Hepatocyte (in vitro differentiated cells): Measurements from ENCODE around the gene HORMAD2. TPM values are rescaled to one million over a fixed set of nuclear protein-coding genes. Genes with fewer than 3 reads are reported as not detected.
A peak's percentile ranks its signal among the peaks of the same experiment; 100 is the strongest.

Experiments
- DNase-seq: peaks from one replicate; pipeline ENCODE4 v3.0.0-alpha.2; 2016; ENCODE audit warnings: low spot score
- H2AFZ ChIP-seq: fragments of 200-600 bp; sonication (generic); 2 replicates; pipeline ENCODE4 v1.6.0; 2016; ENCODE audit warnings: antibody characterized with exemption, mild to moderate bottlenecking
- H3K27ac ChIP-seq: fragments of 200-600 bp; sonication (generic); 2 replicates; pipeline ENCODE4 v1.5.1; 2016; ENCODE audit warnings: mild to moderate bottlenecking
- H3K27me3 ChIP-seq: fragments of 200-600 bp; sonication (generic); 2 replicates; pipeline ENCODE4 v1.6.1; 2016
- H3K36me3 ChIP-seq: fragments of 200-600 bp; sonication (generic); replicated peaks from 2 replicates; pipeline ENCODE4 v1.5.1; 2016; ENCODE audit warnings: low read depth; ENCODE audit not compliant: insufficient read depth
- H3K4me1 ChIP-seq: fragments of 200-600 bp; sonication (generic); 2 replicates; pipeline ENCODE4 v1.5.1; 2016; ENCODE audit warnings: mild to moderate bottlenecking, moderate library complexity; ENCODE audit not compliant: insufficient read depth
- H3K4me2 ChIP-seq: fragments of 200-600 bp; sonication (generic); 2 replicates; pipeline ENCODE4 v1.6.0; 2016
- H3K4me3 ChIP-seq: fragments of 200-600 bp; sonication (generic); 2 replicates; pipeline ENCODE4 v1.5.1; 2016; ENCODE audit warnings: mild to moderate bottlenecking
- H3K79me2 ChIP-seq: fragments of 200-600 bp; sonication (generic); 2 replicates; pipeline ENCODE4 v1.6.0; 2017; ENCODE audit warnings: mild to moderate bottlenecking
- H3K9me2 ChIP-seq: fragments of 200-600 bp; sonication (generic); replicated peaks from 2 replicates; pipeline ENCODE4 v1.6.0; 2017; ENCODE audit warnings: mild to moderate bottlenecking; ENCODE audit not compliant: insufficient read depth
- H3K9me3 ChIP-seq: fragments of 200-600 bp; sonication (generic); 2 replicates; pipeline ENCODE4 v1.5.1; 2016; ENCODE audit warnings: low read depth, mild to moderate bottlenecking
- H4K20me1 ChIP-seq: fragments of 200-600 bp; sonication (generic); 2 replicates; pipeline ENCODE4 v1.6.0; 2016; ENCODE audit warnings: mild to moderate bottlenecking; ENCODE audit not compliant: insufficient read depth, poor library complexity, severe bottlenecking
- EZH2 ChIP-seq: fragments of 200-600 bp; sonication (generic); IDR thresholded peaks from 2 replicates; pipeline ENCODE4 v1.6.1; 2016; ENCODE audit warnings: antibody characterized with exemption, mild to moderate bottlenecking, borderline replicate concordance
- EZH2phosphoT487 ChIP-seq: fragments of 200-600 bp; sonication (generic); IDR thresholded peaks from one replicate; pipeline ENCODE4 v1.6.1; 2018; ENCODE audit warnings: antibody characterized with exemption, mild to moderate bottlenecking, low read depth, moderate library complexity; ENCODE audit not compliant: unreplicated experiment, severe bottlenecking
- WGBS: methylation state at CpG from one replicate; pipeline ENCODE4 v1.1.6; 2016; ENCODE audit warnings: low lambda C conversion rate; ENCODE audit errors: missing lambda C conversion rate; 5-methylcytosine and 5-hydroxymethylcytosine counted together
- polyA plus RNA-seq: library from polyadenylated mRNA; unstranded; fragments of >200 nt; fragmentation: Nextera tagmentation; extraction: Ambion mirVana; gene quantifications from 2 replicates; pipeline ENCODE4 v1.2.1, GENCODE V29; 2016
- total RNA-seq: library from RNA; depleted of rRNA; stranded (reverse); fragments of >200 nt; gene quantifications from 2 replicates; pipeline ENCODE4 v1.2.3, GENCODE V29; 2014
- TF ChIP-seq, protein P1 (sequence below): fragments of 200-600 bp; sonication (generic); IDR thresholded peaks from 2 replicates; pipeline ENCODE4 v1.5.1; 2016; ENCODE audit warnings: antibody characterized with exemption, mild to moderate bottlenecking; ENCODE audit not compliant: poor library complexity

The HORMAD2 gene
- total and polyA plus RNA-seq, 2 experiments from 2014 or later = not detected

DNA sequence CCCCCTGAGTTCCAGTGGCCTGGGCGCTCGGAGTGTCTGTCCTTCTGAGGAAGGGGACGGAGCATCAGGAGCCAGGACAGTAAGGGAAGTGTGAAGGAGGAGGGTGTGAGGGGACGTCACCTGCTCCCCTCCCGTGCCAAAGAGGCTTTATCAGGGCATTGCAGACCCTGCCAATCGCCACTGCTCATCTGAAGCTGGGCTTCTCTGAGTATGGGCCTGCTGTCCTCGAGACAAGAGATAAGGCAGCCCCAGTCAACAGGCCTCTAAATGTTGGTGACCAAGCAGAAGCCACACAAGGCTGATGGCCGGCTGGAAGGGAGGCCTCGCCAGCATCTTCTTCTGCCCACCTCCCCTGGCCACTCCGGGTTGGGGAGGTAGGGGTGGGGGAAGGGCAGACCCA lies 136.4 kb downstream of the HORMAD2 start:
- H3K9me3 ChIP-seq = no peaks in the 10 kb centered on the region
- no peaks in the 10 kb centered on the region for H3K27me3 ChIP-seq
- no peaks in the 10 kb centered on the region for H3K9me2 ChIP-seq
- H3K4me2 ChIP-seq = no peak overlapping the region
- H4K20me1 ChIP-seq = no peaks in the 10 kb centered on the region
- H3K4me1 ChIP-seq = peaks cover 26% of the 10 kb centered on the region
- TF ChIP-seq EZH2phosphoT487 = no peak
- TF ChIP-seq, protein P1, sequence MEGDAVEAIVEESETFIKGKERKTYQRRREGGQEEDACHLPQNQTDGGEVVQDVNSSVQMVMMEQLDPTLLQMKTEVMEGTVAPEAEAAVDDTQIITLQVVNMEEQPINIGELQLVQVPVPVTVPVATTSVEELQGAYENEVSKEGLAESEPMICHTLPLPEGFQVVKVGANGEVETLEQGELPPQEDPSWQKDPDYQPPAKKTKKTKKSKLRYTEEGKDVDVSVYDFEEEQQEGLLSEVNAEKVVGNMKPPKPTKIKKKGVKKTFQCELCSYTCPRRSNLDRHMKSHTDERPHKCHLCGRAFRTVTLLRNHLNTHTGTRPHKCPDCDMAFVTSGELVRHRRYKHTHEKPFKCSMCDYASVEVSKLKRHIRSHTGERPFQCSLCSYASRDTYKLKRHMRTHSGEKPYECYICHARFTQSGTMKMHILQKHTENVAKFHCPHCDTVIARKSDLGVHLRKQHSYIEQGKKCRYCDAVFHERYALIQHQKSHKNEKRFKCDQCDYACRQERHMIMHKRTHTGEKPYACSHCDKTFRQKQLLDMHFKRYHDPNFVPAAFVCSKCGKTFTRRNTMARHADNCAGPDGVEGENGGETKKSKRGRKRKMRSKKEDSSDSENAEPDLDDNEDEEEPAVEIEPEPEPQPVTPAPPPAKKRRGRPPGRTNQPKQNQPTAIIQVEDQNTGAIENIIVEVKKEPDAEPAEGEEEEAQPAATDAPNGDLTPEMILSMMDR = no peak
- no peak for TF ChIP-seq EZH2
- no peak overlapping the region for H3K4me3 ChIP-seq
- H3K79me2 ChIP-seq = no peaks in the 10 kb centered on the region
- no peak overlapping the region for H3K27ac ChIP-seq
- no peak overlapping the region for H2AFZ ChIP-seq
- 84% methylated on average over 10 of the region's 10 CpGs for WGBS
- DNase-seq = no peak
- H3K36me3 ChIP-seq = no peaks in the 10 kb centered on the region

DNA sequence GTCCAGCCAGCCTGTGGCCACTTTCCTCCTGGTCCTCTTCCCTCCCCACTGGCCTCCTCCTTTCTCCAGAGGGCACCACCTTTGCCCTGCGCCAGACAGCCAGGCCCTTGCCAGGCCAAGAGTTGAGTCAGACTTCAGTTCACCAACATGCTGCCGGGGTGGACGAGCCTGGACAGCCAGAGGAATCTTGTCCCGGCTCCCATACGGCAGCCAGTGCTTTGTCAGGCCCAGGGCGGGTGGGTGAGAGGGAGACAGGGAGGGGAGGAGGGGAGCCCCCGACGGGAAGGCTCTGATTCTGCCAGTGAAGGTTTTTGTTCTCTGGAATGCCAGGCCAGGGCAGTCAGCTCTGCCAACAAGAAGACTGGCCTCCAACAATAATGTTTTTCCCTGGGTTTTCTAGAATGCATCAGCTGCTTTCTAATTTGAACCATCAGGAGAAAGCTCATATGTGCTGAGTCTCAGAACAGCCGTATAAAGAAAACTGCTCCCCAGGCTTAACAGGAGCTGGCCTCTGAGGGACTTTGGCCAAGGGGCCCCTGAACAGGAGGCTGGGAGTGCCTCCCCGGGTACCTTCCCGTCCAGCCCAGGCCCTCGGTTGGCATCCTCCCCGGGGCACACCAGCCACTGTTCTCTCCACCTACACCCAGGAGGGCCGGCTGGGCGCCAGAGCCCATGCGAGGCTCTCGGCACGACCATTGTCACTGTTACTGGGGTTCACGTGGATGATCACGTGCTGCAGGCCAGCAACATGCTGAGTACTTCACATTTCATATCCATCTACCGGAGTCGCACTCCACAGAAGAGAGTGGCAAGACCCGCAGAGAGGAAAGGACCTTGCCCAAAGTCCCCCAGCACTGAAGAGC lies 137.7 kb downstream of the HORMAD2 start:
- 82% methylated on average over 22 of the region's 23 CpGs for WGBS
- H3K4me3 ChIP-seq = no peak overlapping the region
- no peak for TF ChIP-seq EZH2phosphoT487
- TF ChIP-seq EZH2 = no peak
- TF ChIP-seq, protein P1 = no peak
- no peak for DNase-seq
- H3K9me3 ChIP-seq = no peaks in the 10 kb centered on the region
- H3K27me3 ChIP-seq = no peaks in the 10 kb centered on the region
- H3K4me1 ChIP-seq = peaks cover 19% of the 10 kb centered on the region
- H3K79me2 ChIP-seq = no peaks in the 10 kb centered on the region
- H2AFZ ChIP-seq = no peak overlapping the region
- peak overlapping the region; percentile 87 for H3K27ac ChIP-seq
- peak overlapping the region; percentile 13 for H3K4me2 ChIP-seq
- H3K9me2 ChIP-seq = no peaks in the 10 kb centered on the region
- no peaks in the 10 kb centered on the region for H4K20me1 ChIP-seq
- H3K36me3 ChIP-seq = no peaks in the 10 kb centered on the region

DNA sequence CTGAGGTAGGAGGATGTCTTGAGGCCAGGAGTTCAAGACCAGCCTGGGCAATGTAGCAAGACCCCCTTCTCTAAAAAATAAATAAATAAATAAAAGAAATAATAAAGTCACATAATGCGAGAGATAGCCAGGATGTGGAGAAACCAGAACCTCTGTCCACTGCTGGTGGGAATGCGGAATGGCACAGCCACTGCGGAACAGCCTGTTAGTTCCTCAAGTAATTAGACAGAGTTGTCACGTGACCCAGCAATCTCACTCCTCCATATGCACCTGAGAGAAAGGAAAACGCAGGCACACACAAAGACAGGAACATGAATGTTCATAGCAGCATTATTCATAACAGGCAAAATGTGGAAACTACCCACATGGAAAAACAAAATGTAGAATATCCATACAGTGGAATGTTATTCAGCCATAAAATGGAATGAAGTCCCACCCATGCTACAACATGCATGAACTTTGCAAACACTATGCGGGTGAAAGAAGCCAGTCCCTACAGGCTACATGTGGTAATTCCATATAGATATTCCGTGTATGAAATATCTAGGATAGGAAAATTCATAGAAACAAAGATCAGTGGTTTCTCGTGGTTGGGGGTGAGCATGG lies 138.9 kb downstream of the HORMAD2 start:
- Histone ChIP-seq H3K4me3 (no peak overlapping the region), H3K27ac (no peak overlapping the region), H3K79me2 (no peaks in the 10 kb centered on the region), H3K36me3 (no peaks in the 10 kb centered on the region), H2AFZ (no peak overlapping the region), H3K9me3 (no peaks in the 10 kb centered on the region), H3K4me1 (peaks cover 14% of the 10 kb centered on the region), H3K9me2 (no peaks in the 10 kb centered on the region), H3K4me2 (no peak overlapping the region), H4K20me1 (no peaks in the 10 kb centered on the region), H3K27me3 (no peaks in the 10 kb centered on the region)
- no peak for DNase-seq
- no peak for TF ChIP-seq EZH2
- TF ChIP-seq, protein P1 = peak; percentile 16
- WGBS = 77% methylated on average over 8 of the region's 8 CpGs
